ENCODE measurements around the gene RASGEF1C. TPM values are rescaled to one million over a fixed set of nuclear protein-coding genes. Genes with fewer than 3 reads are reported as not detected.

The RASGEF1C gene
- total RNA-seq, 1 donor from 2014 or later = 4.8 TPM

DNA sequence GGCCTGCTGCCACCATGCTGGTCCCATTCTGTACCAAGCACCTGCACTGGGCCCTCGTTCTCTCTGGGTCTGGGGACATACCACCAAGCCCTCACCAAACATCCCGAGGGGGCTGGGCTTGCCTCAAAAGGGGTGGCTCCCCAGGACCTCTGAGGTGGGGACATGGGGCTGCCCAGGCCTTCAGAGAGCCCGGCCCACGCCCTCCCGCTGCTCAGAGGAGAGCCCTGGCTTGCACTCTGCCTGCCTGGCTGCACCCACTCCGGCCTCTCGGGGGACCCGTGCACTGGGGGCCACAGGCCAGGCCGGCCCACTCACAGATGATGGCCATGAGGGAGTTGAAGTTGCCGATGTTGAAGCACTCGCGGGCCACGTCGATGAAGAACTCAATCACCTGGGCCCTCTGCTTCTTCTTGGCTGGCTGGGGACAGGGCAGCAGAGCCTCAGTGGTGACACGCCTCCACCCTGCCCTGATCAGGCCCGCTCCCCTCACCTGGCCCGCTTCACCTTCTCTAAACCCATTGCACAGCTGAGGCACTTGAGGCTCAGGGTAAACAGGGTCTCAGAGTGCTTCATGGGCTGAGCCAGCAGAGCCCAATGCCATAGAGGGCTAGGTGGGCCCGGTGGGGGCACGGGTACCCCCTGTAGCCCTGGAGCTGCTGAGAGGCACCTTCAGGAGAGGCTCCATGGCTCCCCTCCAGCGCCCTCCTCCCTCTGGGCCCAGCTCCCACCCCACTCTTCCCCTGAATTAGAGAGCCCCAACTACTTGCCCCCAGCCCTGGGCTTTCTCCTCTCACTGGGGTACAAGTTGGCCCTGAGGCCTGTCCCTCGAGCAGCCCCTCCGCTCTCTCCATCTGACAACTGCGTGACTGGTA, 89.7 kb downstream of the RASGEF1C start:
- DNase-seq = no peak

DNA sequence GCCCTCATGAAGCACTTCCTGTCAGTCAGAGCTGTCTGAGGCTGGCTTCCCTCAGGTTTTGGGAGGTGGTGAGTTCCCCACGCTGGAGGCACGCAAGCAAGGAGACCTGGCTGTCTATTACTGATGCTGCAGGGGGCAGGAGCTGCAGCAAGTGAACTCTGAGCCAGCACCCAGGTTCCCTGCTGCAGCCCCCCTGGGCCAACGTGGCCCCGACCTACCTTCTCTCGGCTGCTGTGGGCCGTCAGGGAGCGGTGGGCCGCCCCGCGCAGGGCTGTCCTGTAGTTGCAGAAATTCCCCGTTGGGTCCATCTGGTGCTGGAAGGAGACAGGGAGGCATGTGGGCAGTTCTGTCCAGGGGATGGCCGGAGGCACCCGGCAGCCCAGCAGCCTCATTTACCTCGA, 90.6 kb downstream of the RASGEF1C start:
- DNase-seq = no peak

DNA sequence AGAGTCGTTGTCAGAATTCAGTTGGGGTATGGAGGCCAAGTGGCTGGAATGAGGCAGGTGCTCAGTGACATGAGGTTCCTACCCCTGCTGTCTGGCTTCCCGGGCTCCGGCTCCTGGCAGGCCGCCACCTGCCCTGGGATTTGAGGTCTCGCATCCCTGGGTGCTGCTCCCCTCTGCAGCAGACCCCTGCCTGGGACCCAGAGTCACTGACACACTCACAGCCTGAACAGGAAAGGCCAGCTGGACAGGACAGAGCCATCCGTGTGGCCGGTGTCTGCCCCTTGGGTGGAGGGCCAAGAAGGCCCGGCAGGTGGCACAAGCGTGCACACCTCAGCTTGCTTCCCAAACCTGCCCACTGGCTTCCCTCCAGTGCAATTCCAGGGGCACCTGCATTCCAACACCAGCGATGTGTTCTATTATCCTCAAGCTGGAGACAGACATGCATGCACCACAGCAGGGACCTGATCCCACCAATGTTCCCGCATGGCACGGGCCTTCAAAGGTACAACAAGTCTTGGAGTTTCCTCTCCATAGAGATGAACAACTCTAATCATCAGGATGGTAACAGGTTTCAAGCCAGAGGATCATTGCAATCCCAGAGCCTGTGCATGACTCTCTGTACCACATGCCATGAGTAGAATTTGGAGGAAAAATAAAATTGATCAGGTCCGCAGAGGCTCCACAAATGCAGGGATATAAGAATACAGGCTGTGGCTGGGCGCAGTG, 91.8 kb downstream of the RASGEF1C start:
- no peak for DNase-seq

DNA sequence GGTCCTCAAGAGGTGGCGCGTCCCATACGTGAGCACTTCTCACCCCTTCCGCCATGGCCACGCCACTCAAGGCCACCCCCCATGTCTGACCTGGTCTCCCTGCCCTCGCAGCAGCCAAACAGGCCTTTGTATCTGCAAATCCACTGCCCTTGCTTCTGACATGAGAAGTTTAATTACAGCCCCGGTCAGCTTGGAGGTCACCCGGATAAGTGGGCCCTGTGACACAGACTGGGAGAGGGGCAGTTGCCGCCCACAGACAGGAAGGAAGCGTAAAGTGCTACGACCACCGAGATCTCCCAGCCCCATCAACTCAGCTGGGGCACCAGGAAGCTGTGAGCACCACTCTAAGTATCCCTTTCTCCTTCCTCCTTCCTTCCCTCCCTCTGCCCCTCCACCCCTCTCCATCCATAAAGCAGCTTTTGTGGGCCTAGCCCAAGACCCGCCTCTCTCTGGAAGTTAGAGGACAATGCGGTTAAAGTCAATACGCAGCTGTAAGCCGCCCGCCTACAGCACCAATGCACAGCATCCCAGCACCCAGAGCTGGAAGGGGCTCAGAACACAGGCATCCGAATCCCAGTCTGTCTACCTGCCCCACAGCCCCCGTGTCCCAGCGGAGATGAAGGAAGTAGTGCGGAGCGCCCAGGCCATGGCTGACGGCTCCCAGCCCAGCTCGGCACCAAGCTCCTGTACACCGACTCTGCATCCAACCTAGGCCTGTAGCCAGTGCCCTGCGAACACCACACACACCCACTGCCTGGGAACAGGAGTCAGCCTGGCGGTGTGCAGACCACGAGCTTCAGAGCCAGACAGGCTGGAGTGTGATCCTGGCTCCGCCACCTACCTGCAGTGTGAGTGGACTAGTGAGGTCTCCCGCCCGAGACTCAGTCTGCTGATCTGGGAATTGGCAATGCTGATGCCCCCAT, 92.7 kb downstream of the RASGEF1C start:
- no peak for DNase-seq

DNA sequence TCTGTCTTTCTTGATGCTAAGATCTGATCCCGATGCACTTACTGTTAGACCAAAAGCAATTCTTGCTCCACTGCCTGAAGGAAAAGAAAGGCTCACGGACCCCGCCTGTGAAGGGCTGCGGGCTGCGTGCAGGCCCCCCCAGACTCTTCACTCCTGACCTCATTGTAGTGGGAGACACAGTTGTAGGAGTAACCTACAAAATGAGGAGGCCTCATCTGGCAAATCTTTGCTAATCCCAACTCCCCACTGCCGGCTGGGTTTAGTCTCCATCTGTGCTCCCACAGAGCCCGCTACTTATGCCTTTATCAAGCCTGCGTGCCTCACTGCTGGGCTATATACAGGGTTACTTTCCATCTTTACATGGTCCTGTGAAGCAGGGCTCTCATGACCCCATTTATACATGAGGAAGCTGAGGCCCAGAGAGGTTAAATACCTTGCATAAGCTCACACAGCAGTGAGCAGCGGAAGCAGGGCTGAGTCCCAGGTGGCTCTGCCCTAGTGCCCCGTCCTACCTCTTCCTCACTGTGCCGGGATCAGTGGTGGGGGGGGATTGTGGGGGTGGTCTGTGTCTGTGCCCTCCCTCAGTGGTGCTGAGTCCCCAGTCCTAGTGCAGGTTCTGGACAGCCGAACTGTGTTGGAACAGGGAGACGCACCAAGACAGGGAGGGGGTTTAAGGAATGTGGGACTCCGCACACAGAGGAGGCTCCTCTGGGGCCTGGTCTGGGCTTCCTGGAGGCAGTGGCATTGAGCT, 93.5 kb downstream of the RASGEF1C start:
- DNase-seq = no peak

DNA sequence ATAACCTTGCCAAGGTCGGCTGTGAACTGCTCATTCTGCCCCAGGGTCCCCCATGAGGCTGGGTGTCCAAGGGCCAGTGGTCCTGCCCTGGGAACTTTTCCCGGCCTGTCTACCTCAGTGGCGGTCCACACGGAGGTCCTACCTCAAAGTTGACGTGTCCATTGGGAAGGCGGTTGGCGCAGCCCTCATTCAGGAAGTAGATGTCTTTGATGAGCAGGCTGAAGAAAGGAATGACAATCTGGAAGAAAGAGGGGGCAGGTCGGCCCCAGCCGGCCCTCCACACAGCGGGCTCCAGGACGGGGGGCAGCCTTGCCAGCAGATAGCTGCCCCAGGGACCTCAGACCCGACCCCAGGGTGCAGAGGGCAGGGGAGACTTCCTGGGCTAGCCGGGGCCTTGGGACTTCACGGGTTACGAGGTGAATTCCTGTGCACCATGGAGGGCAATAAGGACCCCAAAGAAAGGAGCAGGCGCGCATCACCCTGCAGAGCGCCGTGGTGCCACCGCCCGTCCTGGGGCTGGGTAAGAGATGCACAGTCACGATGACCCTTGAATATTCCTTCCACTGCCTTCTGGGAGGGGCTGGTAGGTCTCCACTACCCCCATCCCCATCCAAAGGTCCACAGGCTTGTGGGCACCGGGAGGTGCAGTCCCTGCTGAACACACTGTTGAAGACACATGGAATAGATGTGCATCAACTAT, 94.6 kb downstream of the RASGEF1C start:
- DNase-seq = no peak

DNA sequence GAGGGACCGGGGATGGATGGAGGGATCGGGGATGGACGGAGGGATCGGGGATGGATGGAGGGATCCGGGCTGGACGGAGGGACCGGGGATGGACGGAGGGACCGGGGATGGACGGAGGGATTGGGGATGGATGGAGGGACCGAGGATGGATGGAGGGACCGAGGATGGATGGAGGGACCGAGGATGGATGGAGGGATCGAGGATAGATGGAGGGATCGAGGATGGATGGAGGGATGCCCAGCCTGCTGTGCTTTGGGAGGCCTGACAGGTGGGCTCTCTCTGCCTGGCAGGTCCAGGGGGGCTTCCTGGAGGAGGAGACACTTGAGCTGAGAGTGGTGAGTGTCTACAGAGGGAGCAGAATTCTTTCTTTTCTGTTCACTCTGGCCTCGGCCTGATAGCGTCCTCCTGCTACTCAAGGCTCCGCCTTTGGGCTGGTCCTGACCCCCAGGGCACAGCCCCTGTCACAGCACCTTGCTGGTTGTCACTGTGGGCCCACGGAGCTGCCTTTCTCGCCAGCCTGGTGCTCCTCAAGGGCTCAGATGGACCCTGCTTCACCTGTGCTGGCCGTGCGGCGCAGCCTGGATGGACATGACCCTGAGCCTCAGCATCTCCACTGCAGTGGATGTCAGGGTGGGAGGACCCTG, 95.2 kb downstream of the RASGEF1C start:
- no peak for DNase-seq

DNA sequence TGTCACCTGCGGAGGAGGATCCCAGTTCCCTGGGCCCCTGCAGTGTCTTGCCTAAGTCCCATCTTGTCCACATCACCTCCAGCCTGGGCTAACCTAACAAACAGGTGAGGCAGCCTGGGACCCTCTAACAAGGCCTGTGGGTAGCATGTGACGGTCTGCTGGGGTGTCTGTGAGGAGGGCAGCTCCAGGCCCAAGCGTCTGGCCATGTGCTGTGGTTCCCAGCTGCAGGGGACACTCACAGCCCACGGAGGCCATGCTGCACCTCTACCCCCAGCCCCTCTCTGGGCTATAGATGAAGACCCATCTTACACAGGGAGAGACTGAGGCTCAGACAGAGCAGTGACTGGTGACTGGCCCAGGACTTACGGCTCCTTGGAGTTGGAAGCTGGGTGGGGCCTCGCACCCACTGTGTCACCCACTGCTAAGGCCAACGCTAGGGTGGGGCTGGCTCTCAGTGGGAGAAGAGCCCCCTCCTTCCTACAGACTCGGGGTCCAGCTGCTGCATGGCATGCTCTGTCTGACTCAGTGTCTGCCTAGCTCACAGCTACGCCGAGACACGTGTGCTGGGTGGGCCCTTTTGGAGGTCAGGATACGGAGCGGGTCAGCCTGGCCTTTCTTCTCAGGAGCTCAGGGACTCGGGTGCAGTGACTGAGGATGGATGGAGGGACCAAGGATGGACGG, 96.7 kb downstream of the RASGEF1C start:
- DNase-seq = no peak

DNA sequence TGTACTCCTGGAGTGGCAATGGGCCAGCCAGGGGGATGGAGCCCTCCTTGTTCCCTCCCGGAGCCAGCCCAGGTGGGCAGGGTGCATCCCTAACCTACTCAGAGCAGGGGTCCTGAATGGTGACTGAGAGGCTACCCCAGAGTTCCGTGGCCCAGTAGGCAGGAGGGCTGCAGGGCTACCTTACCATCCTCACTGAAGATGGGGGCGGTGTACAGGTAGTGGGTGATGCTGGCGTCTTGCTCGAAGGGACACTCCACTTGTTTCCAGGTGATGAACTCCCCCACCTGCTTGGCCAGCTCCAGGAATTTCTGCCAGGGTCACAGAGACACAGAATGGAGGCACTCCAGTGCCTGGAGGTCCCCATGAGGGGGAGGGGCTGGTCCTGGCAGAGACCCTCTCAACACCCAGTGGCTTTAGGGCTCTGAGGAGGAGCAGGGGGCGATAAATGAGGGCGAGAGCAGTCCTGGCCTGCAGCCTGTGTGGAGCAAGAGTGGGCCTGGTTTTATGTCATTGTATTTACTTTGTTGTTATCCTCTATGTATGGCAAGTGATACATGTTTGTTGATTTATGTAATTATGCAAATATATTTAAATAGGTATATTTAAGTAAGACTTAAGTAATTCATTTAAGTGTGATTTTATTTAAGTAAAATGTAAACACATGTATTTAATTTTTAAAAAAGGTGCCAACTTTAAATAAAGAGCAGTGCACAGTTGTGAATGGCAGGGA, 97.6 kb downstream of the RASGEF1C start:
- DNase-seq = no peak

DNA sequence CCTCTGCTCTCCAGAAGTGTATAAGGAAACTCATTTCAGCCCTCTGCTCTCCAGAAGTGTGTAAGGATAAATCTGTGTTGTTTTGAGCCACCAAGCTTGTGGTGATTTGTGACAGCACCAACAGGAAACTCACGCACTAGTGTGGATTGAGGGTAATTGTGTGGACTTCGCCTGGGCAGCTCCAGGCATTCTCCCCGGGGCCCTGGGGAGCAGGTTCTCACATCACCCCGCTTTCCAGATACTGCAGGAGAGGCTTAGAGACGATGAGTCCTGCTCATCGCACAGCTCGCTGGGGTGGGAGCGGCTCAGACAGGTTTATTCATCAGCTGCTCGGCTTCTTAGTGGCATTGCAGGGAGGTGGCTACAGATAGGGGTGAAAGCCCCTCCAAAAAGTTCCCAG, 99.1 kb downstream of the RASGEF1C start:
- no peak for DNase-seq

DNA sequence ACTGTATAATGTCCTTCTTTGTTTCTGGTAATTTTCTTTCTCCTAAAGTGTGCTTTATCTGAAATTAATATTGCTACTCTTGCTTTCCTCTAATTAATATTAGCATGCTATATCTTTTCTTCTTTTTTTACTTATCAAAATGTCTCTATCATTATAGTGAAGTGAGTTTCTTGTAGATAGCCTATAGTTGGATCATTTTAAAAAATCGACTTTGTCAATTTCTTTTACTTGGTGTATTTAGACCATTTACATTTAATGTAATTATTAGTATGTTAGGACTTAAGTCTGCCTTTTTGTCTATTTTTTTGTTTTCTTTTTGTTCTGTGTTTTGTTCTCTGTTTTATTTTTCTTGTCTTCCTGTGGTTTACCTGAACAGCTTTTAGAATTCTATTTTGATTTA, 102.0 kb downstream of the RASGEF1C start:
- no peak for DNase-seq

DNA sequence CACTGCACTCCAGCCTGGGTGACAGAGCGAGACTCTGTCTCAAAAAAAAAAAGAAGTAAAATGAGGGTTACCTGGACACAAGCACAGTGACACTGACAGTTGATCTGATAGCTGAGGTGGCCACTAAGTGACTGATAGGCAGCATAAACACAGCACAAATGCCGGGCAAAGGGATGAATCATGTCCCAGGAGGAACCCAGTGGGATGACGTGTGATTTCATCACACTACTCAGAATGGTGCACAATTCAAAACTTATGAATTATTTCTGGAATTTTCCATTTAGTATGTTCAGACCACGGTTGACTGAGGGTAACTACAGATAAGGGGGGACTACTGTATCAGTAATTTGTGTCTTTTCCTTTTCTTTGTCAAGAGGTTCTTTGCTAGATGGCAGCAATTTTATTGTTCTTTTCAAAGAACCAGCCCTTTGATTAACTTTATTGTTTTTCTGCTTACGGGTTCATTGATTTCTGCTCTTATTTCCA, 103.1 kb downstream of the RASGEF1C start:
- DNase-seq = no peak

DNA sequence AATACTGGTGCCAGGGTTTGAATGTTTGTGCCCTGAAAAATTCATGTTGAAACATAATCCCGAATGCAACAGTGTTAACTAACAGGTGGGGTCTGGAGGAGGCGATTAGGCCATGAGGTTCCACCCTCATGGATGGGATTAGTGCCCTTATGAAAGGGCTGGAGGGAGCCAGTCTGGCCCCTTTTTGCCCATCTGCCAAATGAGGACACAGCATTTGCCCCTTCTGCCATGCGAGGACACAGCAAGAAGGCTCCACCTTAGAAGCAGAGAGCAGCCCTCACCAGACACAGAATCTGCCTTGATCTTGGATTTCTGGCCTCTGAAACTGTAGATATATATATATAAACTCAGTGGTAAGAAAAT, 104.9 kb downstream of the RASGEF1C start:
- DNase-seq = no peak

DNA sequence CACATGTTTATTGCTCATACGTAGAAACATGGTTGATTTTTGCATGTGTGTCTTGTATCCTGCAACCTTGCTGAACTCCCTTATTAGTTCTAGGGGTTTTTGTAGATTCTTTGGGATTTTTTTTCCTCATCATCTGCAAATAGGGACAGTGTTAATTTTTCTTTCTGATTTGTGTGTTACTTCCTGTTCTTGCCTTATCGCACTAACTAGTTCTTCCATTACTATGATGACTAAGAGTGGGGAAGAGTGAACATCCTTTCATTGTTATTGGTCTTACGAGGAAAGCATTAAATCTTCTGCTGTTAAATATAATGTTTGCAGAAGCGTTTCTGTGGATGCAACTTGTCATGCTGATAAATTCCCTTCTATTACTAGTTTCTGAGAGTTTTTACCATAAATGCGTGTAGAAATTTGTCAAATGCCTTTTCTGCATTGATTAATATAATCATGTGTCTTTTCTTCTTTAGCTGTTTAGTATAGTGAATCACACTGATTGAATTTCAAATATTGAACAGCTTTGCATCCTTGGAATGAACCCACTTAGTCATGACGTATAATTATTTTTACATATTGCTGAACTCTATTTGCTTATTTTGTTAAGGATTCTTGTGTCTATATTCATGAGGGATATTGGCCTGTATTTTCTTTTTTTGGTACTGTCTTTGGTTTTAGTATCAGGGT, 105.4 kb downstream of the RASGEF1C start:
- DNase-seq = no peak

DNA sequence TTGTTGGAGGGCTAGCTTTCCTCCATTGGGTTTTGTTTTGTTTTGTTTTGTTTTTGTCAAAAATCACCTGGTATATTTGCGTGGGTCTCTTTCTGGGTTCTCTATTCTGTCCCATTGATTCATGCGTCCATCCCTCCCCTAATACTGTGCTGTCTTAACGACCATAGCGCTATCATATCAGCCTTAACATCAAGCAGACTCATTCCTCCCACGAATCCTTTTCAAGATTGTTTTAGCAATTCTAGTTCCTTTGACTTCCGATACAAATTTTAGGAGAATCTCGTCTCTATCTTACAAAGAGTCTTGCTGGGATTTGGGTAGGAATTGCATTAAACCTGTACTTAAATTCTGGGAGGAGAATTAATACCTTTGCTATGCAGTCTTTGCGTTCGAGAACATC, 106.4 kb downstream of the RASGEF1C start:
- no peak for DNase-seq

DNA sequence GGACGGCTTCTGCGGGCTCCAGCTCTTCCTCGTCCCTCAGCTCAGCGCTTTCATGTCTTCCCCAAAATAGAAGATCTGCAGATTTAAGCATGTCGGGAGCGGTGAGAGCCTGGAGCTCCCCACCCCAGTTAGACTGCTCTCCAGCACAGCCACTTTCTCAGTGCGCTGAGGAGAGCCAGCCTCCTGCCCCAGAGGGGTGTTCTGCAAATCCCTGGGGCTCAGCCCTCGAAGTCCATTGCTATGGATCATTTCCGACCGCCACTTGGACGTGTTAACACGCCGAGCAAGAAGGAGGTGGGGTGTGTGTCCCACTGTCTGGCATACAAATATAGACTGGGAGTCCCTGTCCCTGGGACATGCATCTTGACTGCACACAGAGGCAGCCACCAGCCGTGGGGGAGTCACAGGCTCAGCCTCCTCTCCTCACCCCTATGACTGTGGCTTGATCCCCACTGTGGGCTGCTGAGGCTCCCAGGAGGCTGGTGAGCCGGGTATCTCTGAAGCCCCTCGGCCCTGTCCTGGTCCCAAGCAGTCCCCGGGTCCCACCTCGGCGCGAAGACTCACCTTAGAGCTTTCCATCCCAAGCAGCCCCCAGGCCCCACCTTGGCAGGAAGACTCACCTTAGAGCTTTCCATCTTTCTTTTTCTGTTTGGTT, 107.4 kb downstream of the RASGEF1C start:
- DNase-seq = no peak

DNA sequence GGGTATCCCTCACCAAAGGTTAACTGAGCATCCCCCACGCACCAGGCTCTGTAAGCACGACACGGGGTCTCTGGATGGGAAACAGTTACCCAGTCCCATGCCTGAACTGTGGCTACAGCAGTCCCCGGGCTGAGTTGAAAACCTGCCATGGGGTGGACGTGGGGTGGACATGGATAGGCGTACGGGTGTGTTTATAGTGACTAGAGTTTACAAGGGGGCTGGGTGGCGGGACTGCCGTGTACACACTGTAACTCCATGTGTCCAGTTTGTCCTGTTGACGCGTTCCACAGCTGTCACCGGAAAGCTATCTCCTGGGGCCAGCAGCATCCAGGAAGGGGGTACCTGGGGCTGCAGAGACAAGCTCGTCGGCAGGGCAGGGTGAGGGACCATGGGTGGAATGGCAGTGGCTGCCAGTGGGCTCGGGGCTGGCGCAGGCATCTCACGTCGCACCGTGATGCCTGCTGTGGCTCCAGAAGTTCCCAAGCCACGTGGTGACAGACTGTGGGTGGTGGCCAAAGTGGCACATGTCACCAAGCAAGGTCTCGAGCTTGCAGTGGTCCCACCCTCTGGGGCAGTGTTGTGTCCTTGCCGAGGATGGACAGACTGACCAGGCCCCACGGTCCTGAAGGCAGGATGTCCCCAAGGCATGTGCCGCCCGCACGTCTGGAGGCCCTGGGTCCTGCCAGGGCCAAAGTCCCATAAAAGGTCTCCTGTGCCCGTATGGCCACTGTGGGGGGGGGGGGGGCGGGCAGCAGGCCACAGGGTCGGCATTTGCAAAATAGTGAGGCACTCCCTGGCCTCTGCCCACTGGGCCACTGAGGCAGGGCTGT, 108.2 kb downstream of the RASGEF1C start:
- no peak for DNase-seq
